Panc1 (cell line): ENCODE results near the gene LMNTD1. TPM values are rescaled to one million over a fixed set of nuclear protein-coding genes. Genes with fewer than 3 reads are reported as not detected.

Source experiments
- ATAC-seq: fragments of 200-7000 bp; cut with Tn5 transposase; 2 replicates; pipeline ENCODE4 v1.9.1; 2020; ENCODE audit warnings: mild to moderate bottlenecking, moderate library complexity
- BruUV-seq: library from RNA; stranded (reverse); fragments of 400-500 nt; replicated peaks from 2 replicates; lab custom pipeline; 2021; lab: Mats Ljungman, UMichigan
- CTCF ChIA-PET: fragments of 300-600 bp; sonication (Branson Sonifier 250); formaldehyde crosslinking; loops from one replicate; lab custom pipeline; 2022; ENCODE audit warnings: antibody characterized with exemption; lab: Charles Lee
- POLR2A ChIA-PET: fragments of 300-600 bp; sonication (Branson Sonifier 250); formaldehyde crosslinking; loops from one replicate; lab custom pipeline; 2022; ENCODE audit warnings: antibody characterized with exemption; lab: Charles Lee
- DNase-seq: peaks from one replicate; pipeline ENCODE4 v3.0.0-alpha.2; 2010; ENCODE audit warnings: low read depth, low spot score
- H3K27ac ChIP-seq: 2 replicates; pipeline ENCODE4 v1.5.1; 2011; ENCODE audit warnings: mild to moderate bottlenecking, low read length, inconsistent platforms
- H3K27me3 ChIP-seq: fragments of 200-500 bp; sonication (Bioruptor generic); 2 replicates; pipeline ENCODE4 v1.6.0; 2014; ENCODE audit warnings: low read length, inconsistent platforms; ENCODE audit not compliant: control insufficient read depth, insufficient read depth
- H3K36me3 ChIP-seq: fragments of 200-500 bp; sonication (Bioruptor generic); 2 replicates; pipeline ENCODE4 v1.5.1; 2014; ENCODE audit warnings: inconsistent platforms, mild to moderate bottlenecking, low read length, moderate library complexity; ENCODE audit not compliant: control insufficient read depth, insufficient read depth
- H3K4me1 ChIP-seq: 2 replicates; pipeline ENCODE4 v1.5.1; 2011; ENCODE audit warnings: inconsistent platforms, mild to moderate bottlenecking, low read length, moderate library complexity; ENCODE audit not compliant: control insufficient read depth, insufficient read depth
- H3K4me3 ChIP-seq, 2 experiments: 2 replicates each; pipeline ENCODE4 v1.5.1; 2011 to 2012; ENCODE audit warnings: low read depth in 2 of 2, low read length in 2 of 2, mild to moderate bottlenecking in 2 of 2, inconsistent platforms in 1 of 2, moderate library complexity in 1 of 2
- H3K9me3 ChIP-seq: fragments of 200-500 bp; sonication (Bioruptor generic); 2 replicates; pipeline ENCODE4 v1.5.1; 2014; ENCODE audit warnings: low read depth, mild to moderate bottlenecking, inconsistent platforms, low read length, moderate library complexity; ENCODE audit not compliant: control insufficient read depth, insufficient read depth
- CTCF ChIP-seq: fragments of 450-650 bp; IDR thresholded peaks from 2 replicates; pipeline ENCODE4 v1.5.1; 2017; ENCODE audit warnings: mild to moderate bottlenecking
- POLR2AphosphoS5 ChIP-seq: IDR thresholded peaks from 2 replicates; pipeline ENCODE4 v1.6.1; 2012; ENCODE audit warnings: mild to moderate bottlenecking, low read depth, low read length, moderate library complexity
- REST ChIP-seq, 2 experiments: IDR thresholded peaks; 2 replicates each; pipeline ENCODE4 v1.6.1; 2011 to 2012; ENCODE audit warnings: low read depth in 2 of 2, control low read depth in 1 of 2, low read length in 1 of 2, mild to moderate bottlenecking in 1 of 2, moderate library complexity in 1 of 2; ENCODE audit not compliant: insufficient read depth in 1 of 2
- SIN3A ChIP-seq: IDR thresholded peaks from 2 replicates; pipeline ENCODE4 v1.6.1; 2012; ENCODE audit warnings: low read depth, mild to moderate bottlenecking, low read length, moderate library complexity, borderline replicate concordance; ENCODE audit not compliant: insufficient read depth
- TCF7L2 ChIP-seq: IDR thresholded peaks from 2 replicates; pipeline ENCODE4 v1.6.1; 2011; ENCODE audit warnings: mild to moderate bottlenecking, low read depth, low read length, inconsistent platforms
- in situ Hi-C: cut with HindIII; loops from 2 replicates; pipeline ENCODE4 v1.10.0; 2016; ENCODE audit warnings: low sequenced_read_pairs, low pct_unique_long_range_greater_than_20kb
- intact Hi-C: fragments of 100-400 bp; cut with micrococcal nuclease; formaldehyde crosslinking; loops from one replicate; pipeline ENCODE4 v1.10.0; 2022; ENCODE audit not compliant: unreplicated experiment
- total RNA-seq: library from RNA; stranded (reverse); gene quantifications from one replicate; pipeline ENCODE4 v1.2.1, GENCODE V29; 2021; ENCODE audit not compliant: unreplicated experiment

LMNTD1 gene
- total RNA-seq, 1 experiment from 2014 or later, result 0.13 TPM

- Histone ChIP-seq H3K36me3 (no peaks in the 10 kb centered on the region), H3K9me3 (no peaks in the 10 kb centered on the region), H3K4me3 (no peak overlapping the region), H3K27me3 (no peaks in the 10 kb centered on the region), H3K4me1 (no peaks in the 10 kb centered on the region), H3K27ac (no peak overlapping the region)
- CTCF ChIA-PET, result no interaction called here
- POLR2A ChIA-PET, result no interaction called here
- intact Hi-C loops (no loop called here), in situ Hi-C loops (no loop called here)
- BruUV-seq, result no TSS peak
- no peak for DNase-seq
- TF ChIP-seq SIN3A (no peak), CTCF (no peak), TCF7L2 (no peak), POLR2AphosphoS5 (no peak), REST (IDR thresholded peaks at IDR 0.05; ENCODE audit: insufficient read depth in 1 of 2, low read depth in 2 of 2, low read length in 1 of 2) (no peak)
- ATAC-seq, result no peak
Measured at GRCh38 chr12:25504744-25505143, 48.3 kb downstream of the LMNTD1 start.

GRCh38 chr12:25503666-25504065 is 49.4 kb downstream of the LMNTD1 start:
- H3K27ac ChIP-seq, result no peak overlapping the region
- TF ChIP-seq REST (IDR thresholded peaks at IDR 0.05; ENCODE audit: insufficient read depth in 1 of 2, low read depth in 2 of 2, low read length in 1 of 2), result no peak
- no peak for TF ChIP-seq CTCF
- TF ChIP-seq POLR2AphosphoS5, result no peak
- TF ChIP-seq SIN3A, result no peak
- no peak for TF ChIP-seq TCF7L2
- no peaks in the 10 kb centered on the region for H3K9me3 ChIP-seq
- no peaks in the 10 kb centered on the region for H3K4me1 ChIP-seq
- no peaks in the 10 kb centered on the region for H3K36me3 ChIP-seq
- ATAC-seq, result no peak
- H3K4me3 ChIP-seq, result no peak overlapping the region
- intact Hi-C loops (no loop called here), in situ Hi-C loops (no loop called here)
- ChIA-PET POLR2A (no interaction called here), CTCF (interaction anchor here (0.7 kb wide), 1 partner anchor 32 kb away, joined by 5 read pairs; no protein-coding TSS in a partner anchor)
- DNase-seq, result no peak
- H3K27me3 ChIP-seq, result no peaks in the 10 kb centered on the region
- no TSS peak for BruUV-seq
